ENCODE data around the gene C17orf75.

C17orf75 gene

GRCh38 chr17:32350666-32351418, 8.9 kb upstream of the C17orf75 start:
- no peak for DNase-seq (ENCODE audit: extremely low read depth, low read depth)

GRCh38 chr17:32349854-32350665, 8.1 kb upstream of the C17orf75 start, which contains the start of gene ZNF207:
ZNF207 (plus strand) TSS chr17:32350157; CDS start chr17:32350286, 129 bp downstream.
- TF ChIP-seq CTCF (IDR thresholded peaks at IDR 0.05; ENCODE audit: low read depth, low read length) = no peak
- DNase-seq (ENCODE audit: extremely low read depth, low read depth) = peak; percentile 93

More at GRCh38 chr17:32350666-32351418, 8.9 kb upstream of the C17orf75 start:
- no peak for TF ChIP-seq CTCF (IDR thresholded peaks at IDR 0.05; ENCODE audit: low read depth, low read length)

GRCh38 chr17:32349503-32349853, 7.5 kb upstream of the C17orf75 start:
- no peak for DNase-seq (ENCODE audit: extremely low read depth, low read depth)
- TF ChIP-seq CTCF (IDR thresholded peaks at IDR 0.05; ENCODE audit: low read depth, low read length) = no peak

- TF ChIP-seq CTCF (IDR thresholded peaks at IDR 0.05; ENCODE audit: low read depth, low read length) = no peak
- DNase-seq (ENCODE audit: extremely low read depth, low read depth) = no peak
Measured at GRCh38 chr17:32348483-32348800, 6.5 kb upstream of the C17orf75 start.

GRCh38 chr17:32345951-32346600, 4.1 kb upstream of the C17orf75 start:
- no peak for TF ChIP-seq CTCF (IDR thresholded peaks at IDR 0.05; ENCODE audit: low read depth, low read length)
- no peak for DNase-seq (ENCODE audit: extremely low read depth, low read depth)

- no peak for DNase-seq (ENCODE audit: extremely low read depth, low read depth)
Measured at GRCh38 chr17:32342603-32343325, 791 bp upstream of the C17orf75 start.

More at GRCh38 chr17:32342603-32343325, 791 bp upstream of the C17orf75 start:
- no peak for TF ChIP-seq CTCF (IDR thresholded peaks at IDR 0.05; ENCODE audit: low read depth, low read length)

Data from AG09319 (cell line).